HL-60 (cell line): Measurements from ENCODE around the gene SMAP2.

Experiments used
- DNase-seq, 2 experiments: peaks; one replicate each; pipeline ENCODE4 v3.0.0-alpha.2; 2010 to 2020; ENCODE audit warnings: low read depth in 1 of 2, low spot score in 1 of 2
- H3K27ac ChIP-seq: fragments of 250-450 bp; sonication (Bioruptor Pico); replicated peaks from 2 replicates; pipeline ENCODE4 v1.5.1; 2020; ENCODE audit warnings: mild to moderate bottlenecking, moderate library complexity
- H3K27me3 ChIP-seq: fragments of 250-450 bp; sonication (Bioruptor Pico); 2 replicates; pipeline ENCODE4 v1.5.1; 2021; ENCODE audit warnings: mild to moderate bottlenecking, moderate library complexity; ENCODE audit not compliant: insufficient read depth, poor library complexity, severe bottlenecking
- H3K4me3 ChIP-seq: replicated peaks from 2 replicates; pipeline ENCODE4 v1.5.1; 2011; ENCODE audit warnings: mild to moderate bottlenecking, control low read depth, low read length; ENCODE audit not compliant: insufficient read depth
- GABPA ChIP-seq: IDR thresholded peaks from 2 replicates; pipeline ENCODE4 v1.6.1; 2012; ENCODE audit warnings: low read depth
- POLR2AphosphoS5 ChIP-seq: IDR thresholded peaks from 2 replicates; pipeline ENCODE4 v1.6.1; 2012; ENCODE audit warnings: low read depth
- SPI1 ChIP-seq: IDR thresholded peaks from 2 replicates; pipeline ENCODE4 v1.6.1; 2012; ENCODE audit warnings: low read depth, mild to moderate bottlenecking, borderline replicate concordance
- TF ChIP-seq, protein P1 (sequence below): IDR thresholded peaks from 2 replicates; pipeline ENCODE4 v1.6.1; 2012; ENCODE audit warnings: low read depth; ENCODE audit not compliant: insufficient replicate concordance
- TF ChIP-seq, protein P2 (sequence below): IDR thresholded peaks from one replicate; pipeline ENCODE4 v1.5.1; 2011; ENCODE audit warnings: low read length, control low read depth, inconsistent platforms; ENCODE audit not compliant: insufficient read depth

SMAP2 gene

DNA sequence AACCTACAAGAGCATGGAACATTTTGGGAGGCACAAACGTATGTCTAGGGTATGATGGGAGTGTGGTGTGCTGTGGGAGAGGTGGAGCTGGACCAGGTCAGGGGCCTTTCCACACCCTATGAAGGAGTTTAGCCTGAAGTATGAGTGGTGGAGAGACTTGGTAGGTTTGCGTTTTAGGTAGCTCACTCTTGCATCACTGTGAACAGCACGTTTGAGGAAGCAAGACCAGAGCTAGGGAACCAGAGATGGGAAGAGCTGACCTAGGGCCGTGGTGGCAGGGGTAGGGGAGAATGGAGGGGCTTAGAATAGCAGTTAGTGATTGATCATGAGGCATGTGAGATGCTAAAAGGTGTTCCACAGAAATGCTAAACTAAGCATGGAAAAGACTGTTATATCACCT is 51.7 kb downstream of the SMAP2 start:
- Histone ChIP-seq H3K4me3 (no peak overlapping the region), H3K27ac (no peak overlapping the region), H3K27me3 (no peaks in the 10 kb centered on the region)
- no peak for TF ChIP-seq GABPA
- TF ChIP-seq, protein P1, sequence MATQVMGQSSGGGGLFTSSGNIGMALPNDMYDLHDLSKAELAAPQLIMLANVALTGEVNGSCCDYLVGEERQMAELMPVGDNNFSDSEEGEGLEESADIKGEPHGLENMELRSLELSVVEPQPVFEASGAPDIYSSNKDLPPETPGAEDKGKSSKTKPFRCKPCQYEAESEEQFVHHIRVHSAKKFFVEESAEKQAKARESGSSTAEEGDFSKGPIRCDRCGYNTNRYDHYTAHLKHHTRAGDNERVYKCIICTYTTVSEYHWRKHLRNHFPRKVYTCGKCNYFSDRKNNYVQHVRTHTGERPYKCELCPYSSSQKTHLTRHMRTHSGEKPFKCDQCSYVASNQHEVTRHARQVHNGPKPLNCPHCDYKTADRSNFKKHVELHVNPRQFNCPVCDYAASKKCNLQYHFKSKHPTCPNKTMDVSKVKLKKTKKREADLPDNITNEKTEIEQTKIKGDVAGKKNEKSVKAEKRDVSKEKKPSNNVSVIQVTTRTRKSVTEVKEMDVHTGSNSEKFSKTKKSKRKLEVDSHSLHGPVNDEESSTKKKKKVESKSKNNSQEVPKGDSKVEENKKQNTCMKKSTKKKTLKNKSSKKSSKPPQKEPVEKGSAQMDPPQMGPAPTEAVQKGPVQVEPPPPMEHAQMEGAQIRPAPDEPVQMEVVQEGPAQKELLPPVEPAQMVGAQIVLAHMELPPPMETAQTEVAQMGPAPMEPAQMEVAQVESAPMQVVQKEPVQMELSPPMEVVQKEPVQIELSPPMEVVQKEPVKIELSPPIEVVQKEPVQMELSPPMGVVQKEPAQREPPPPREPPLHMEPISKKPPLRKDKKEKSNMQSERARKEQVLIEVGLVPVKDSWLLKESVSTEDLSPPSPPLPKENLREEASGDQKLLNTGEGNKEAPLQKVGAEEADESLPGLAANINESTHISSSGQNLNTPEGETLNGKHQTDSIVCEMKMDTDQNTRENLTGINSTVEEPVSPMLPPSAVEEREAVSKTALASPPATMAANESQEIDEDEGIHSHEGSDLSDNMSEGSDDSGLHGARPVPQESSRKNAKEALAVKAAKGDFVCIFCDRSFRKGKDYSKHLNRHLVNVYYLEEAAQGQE: no peak
- TF ChIP-seq, protein P2, sequence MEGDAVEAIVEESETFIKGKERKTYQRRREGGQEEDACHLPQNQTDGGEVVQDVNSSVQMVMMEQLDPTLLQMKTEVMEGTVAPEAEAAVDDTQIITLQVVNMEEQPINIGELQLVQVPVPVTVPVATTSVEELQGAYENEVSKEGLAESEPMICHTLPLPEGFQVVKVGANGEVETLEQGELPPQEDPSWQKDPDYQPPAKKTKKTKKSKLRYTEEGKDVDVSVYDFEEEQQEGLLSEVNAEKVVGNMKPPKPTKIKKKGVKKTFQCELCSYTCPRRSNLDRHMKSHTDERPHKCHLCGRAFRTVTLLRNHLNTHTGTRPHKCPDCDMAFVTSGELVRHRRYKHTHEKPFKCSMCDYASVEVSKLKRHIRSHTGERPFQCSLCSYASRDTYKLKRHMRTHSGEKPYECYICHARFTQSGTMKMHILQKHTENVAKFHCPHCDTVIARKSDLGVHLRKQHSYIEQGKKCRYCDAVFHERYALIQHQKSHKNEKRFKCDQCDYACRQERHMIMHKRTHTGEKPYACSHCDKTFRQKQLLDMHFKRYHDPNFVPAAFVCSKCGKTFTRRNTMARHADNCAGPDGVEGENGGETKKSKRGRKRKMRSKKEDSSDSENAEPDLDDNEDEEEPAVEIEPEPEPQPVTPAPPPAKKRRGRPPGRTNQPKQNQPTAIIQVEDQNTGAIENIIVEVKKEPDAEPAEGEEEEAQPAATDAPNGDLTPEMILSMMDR: no peak
- TF ChIP-seq SPI1: no peak
- no peak for TF ChIP-seq POLR2AphosphoS5
- DNase-seq: peak in 1 of 2 experiments; percentile 35

GRCh38 chr1:40431385-40431784 is 57.9 kb downstream of the SMAP2 start:
- no peak for TF ChIP-seq POLR2AphosphoS5
- no peak for TF ChIP-seq SPI1
- TF ChIP-seq, protein P1: no peak
- no peak for TF ChIP-seq GABPA
- TF ChIP-seq, protein P2: no peak
- Histone ChIP-seq H3K4me3 (no peak overlapping the region), H3K27ac (no peak overlapping the region), H3K27me3 (no peaks in the 10 kb centered on the region)
- DNase-seq: no peak

- H3K27me3 ChIP-seq: no peaks in the 10 kb centered on the region
- no peak for DNase-seq
- H3K27ac ChIP-seq: no peak overlapping the region
- TF ChIP-seq, protein P1: no peak
- TF ChIP-seq SPI1 (no peak), POLR2AphosphoS5 (no peak), GABPA (no peak)
- TF ChIP-seq, protein P2: no peak
- H3K4me3 ChIP-seq: no peak overlapping the region
Measured at GRCh38 chr1:40432644-40433390, 59.3 kb downstream of the SMAP2 start.
